GM15510 (cell line): Measurements from ENCODE around the gene DLG4.

Experiments used
- POLR2A ChIP-seq: IDR thresholded peaks from 3 replicates; pipeline ENCODE4 v1.6.1; 2011; ENCODE audit warnings: borderline replicate concordance; ENCODE audit not compliant: insufficient read length; ENCODE audit errors: extremely low read depth

Gene DLG4

GRCh38 chr17:7224661-7225111 is 5.0 kb upstream of the DLG4 start:
- no peak for TF ChIP-seq POLR2A

GRCh38 chr17:7224110-7224509 is 4.5 kb upstream of the DLG4 start:
- TF ChIP-seq POLR2A = no peak

- no peak for TF ChIP-seq POLR2A
These were observed 3.7 kb upstream of the DLG4 start for GRCh38 chr17:7223375-7223774.

- TF ChIP-seq POLR2A = no peak
These were observed 3.3 kb upstream of the DLG4 start for GRCh38 chr17:7222972-7223292.

GRCh38 chr17:7222093-7222971 is 2.7 kb upstream of the DLG4 start:
- TF ChIP-seq POLR2A = peak; percentile 13

GRCh38 chr17:7221278-7222092 is 1.8 kb upstream of the DLG4 start:
- no peak for TF ChIP-seq POLR2A

GRCh38 chr17:7220593-7221277 is 1.1 kb upstream of the DLG4 start:
- no peak for TF ChIP-seq POLR2A

- no peak for TF ChIP-seq POLR2A
These were observed 316 bp downstream of the DLG4 start for GRCh38 chr17:7219229-7219811.

GRCh38 chr17:7218758-7219157 is 878 bp downstream of the DLG4 start:
- no peak for TF ChIP-seq POLR2A

GRCh38 chr17:7218166-7218565 is 1.5 kb downstream of the DLG4 start:
- no peak for TF ChIP-seq POLR2A

GRCh38 chr17:7217113-7217987 is 2.3 kb downstream of the DLG4 start:
- no peak for TF ChIP-seq POLR2A

GRCh38 chr17:7216242-7217112 is 3.2 kb downstream of the DLG4 start:
- no peak for TF ChIP-seq POLR2A

- no peak for TF ChIP-seq POLR2A
These were observed 3.9 kb downstream of the DLG4 start for GRCh38 chr17:7215652-7216180.
